A549 treated with GW870086 at 1 μM for 4 hours (cell line): ENCODE results near the gene LTBP3. TPM values are rescaled to one million over a fixed set of nuclear protein-coding genes. Genes with fewer than 3 reads are reported as not detected.

ENCODE experiments used
- total RNA-seq: library from RNA; stranded (reverse); fragments of 200-300 nt; extraction: Qiagen RNA extraction; gene quantifications from 5 replicates; pipeline ENCODE4 v1.2.3, GENCODE V29; 2022; ENCODE audit warnings: low read depth

Gene LTBP3
- 90.4 to 131 TPM (median 110 TPM) in 5 replicates for total RNA-seq

DNA sequence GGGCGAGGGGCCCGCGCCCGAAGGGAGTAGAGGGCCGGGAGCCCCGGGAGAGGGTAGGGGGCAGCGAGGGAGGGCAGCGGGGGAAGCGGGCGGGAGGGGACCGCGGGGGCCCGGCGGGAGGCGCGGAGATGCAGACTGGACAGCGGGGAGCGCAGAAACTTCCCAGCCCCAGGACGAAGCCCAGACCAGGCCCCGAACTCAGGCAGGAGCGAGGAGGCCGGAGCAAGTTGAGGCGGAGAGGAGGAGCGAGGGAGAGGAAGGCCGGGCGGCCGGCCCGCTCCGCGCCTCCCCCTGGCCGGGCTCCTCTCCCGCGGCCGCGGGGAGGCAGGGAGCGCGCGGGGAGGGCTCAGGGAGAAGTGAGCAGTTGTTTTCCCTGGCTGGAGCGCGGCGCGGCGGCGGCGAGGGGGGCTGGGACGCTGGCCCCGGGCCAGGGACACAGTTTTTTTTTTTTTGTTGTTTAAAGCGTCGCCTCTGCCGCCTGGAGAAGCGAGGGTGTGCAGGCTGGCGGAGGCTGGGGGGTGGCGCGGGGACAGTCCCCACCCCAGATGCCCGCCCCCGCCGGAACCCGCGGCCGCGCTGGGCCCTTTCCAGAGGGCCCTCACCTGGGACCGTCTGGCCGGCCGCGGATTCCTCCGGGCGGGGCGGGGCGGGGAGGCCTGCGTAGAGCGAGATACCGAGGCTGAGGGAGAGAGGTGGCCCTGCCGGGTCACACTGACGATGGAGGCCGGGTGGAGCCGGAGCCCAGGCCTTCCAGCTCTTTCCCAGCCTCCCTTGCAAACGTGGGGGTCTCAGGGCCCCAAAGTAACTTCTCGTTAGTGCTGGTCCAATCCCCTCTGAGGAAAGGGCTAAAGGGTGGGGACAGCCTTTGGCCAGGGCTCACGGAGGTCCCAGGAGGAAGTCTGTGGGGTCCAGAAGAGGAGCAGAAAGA lies at the start of gene LTBP3:
LTBP3 (minus strand) TSS at position 358 of the 928 bp plus-strand sequence. CDS start 400 bp downstream, outside the sequence.

DNA sequence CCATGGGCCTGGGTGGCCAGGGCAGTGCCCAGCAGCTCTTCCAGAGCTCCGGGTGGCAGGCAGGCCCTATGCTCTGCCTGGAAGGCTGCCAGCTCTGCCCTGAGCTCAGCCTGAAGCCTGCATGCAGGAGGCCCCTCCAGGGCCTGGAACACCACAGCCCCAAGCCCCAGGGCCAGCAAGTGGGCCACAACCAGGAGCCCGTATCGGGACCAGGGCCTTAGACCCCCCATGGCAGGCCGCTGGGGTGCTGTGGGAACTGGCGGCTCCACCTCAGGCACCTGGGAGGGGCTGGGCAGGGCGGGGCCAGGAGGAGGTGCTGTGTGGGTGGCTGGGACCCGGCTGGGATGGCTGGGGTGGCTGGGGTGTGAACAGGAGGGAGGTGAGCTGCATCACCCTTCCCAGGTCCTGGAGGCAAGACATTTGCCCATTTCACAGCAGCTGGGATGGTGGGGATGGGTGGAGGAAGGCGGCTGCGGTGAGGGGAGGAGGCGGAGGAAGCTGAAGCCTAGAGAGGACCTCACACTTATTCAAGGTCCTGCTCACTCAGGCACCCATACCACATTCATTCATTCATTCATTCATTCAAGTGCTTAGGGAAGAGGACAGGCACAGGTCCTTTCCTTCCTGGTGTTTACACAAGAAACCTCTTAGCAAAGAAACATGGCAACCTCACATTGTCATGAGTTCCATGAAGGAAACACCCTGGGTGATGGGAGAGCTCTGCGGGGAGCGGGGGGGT lies 37.6 kb upstream of the LTBP3 start, which contains the start of gene KCNK7:
KCNK7 (minus strand) TSS at position 258 of the 739 bp plus-strand sequence; CDS start at position 230, 28 bp downstream.

DNA sequence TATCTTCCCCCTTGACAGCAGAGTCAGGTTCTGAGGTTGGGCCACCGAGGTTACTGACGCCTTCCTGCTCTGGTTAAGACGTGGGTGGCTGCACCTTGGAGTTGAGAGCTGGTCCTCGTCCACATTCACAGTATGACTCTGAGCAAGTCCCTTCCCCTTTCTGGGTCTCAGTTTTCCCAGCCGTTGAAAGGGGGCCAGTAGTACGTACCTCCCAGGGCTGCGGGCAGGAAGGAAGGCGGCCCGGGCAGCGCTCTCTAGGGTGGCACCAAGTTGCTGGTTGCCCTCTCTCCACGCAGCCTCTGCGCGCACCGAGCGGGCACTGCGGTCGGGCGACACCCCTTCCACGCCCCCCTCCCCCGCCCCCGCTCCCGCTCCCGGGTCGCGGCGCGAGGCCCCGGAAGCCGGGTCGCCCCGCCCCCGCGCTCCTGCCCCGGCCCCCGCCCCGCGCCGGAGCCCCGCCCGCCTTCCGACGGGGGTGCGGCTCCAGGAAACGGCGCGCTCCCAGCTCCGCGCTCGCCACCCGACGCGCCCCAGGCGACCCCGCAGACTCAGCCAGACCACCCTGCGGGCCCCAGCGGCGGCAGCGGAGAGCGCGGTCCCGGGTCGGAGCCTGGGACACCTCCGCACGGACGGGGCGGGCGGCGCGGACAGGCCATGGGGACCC lies 17.5 kb upstream of the LTBP3 start, which contains the start of gene EHBP1L1:
EHBP1L1 (plus strand) TSS at position 486 of the 664 bp plus-strand sequence. CDS start 250 bp downstream, outside the sequence.

DNA sequence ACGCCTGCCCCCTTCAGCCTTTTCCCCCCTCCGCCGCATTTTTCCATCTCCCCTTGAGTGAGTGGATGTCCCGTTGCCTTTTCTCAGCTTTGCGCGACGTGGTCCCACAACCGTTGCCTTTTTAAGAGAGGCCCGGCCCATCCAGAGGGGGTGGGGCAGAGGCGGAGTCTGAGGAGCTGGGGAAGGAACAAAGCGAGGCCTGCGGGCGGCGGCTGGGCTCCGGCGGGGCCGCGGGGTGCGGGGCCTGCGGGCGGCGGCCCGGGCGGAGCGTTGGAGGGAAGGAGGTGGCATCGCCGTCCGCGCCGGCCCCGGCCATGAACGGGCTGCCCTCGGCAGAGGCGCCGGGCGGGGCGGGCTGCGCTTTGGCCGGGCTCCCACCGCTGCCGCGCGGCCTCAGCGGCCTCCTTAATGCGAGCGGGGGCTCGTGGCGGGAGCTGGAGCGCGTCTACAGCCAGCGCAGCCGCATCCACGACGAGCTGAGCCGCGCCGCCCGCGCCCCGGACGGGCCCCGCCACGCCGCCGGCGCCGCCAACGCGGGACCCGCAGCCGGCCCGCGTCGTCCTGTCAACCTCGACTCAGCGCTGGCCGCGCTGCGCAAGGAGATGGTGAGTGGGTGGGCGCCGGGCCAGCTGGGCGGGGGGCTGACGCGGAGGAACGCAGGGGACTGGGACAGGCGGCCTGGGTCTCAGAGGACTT lies 14.3 kb upstream of the LTBP3 start, which contains the start of gene FAM89B:
FAM89B (plus strand) TSS at position 183 of the 696 bp plus-strand sequence; CDS start at position 315, 132 bp downstream.

DNA sequence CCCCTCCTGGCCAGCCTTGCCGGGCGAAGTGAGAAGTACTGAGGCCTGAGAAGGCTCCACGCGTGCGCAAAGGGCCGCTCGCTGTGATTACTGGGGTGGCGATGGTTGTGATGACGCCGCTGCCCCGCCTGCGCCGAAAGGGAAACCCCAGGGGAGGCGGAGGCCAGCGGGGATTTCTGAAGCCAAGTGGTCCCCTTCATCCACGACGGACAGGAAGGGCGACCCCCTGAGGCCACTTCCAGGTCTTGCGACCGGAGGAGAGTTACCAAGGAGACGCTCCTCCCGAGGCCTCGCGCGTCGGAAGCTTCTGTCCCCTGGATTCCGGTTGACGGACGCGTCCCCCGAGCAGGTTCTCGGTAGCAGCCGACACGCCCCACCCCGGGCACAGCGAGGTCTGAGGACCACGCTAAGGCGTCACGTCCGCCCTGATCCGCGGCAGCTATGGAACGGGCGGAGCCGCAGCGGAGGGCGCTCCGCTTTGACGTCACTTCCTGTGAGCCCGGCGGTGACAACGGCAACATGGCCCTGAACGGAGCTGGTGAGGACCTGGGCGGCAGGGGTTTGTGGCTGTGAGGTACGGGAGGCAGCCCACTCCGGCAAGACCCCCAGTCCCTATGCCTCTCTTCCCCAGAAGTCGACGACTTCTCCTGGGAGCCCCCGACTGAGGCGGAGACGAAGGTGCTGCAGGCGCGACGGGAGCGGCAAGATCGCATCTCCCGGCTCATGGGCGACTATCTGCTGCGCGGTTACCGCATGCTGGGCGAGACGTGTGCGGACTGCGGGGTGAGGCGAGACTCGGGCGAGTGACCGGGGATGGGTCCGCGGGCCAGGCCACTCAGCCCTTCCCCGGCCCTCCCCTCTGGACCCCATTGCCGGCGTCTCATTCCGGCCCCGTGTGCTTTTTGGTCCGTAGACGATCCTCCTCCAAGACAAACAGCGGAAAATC lies 12.1 kb upstream of the LTBP3 start, which contains the start of gene ZNRD2:
ZNRD2 (plus strand) TSS at position 505 of the 946 bp plus-strand sequence; CDS start at position 520, 15 bp downstream.

GRCh38 chr11:65524741-65525545 lies 33.2 kb downstream of the LTBP3 start, which contains the start of gene SCYL1:
TSS of gene SCYL1 (plus strand) at chr11:65525083. CDS start at chr11:65525154, 71 bp downstream.

GRCh38 chr11:65498977-65499712 lies 59.0 kb downstream of the LTBP3 start, which contains the start of gene MALAT1:
TSS of gene MALAT1 (plus strand) at chr11:65499045.

Other genes with a start within 250 kb of the LTBP3 start
- gene CDC42EP2, start 243.5 kb downstream of the LTBP3 start, total RNA-seq: 17.3 to 23.6 TPM (median 20.1 TPM) in 5 replicates
- 37.7 to 44.3 TPM (median 39.7 TPM) in 5 replicates for gene DPF2, start 224.5 kb downstream of the LTBP3 start, total RNA-seq
- gene TIGD3, start 203.6 kb downstream of the LTBP3 start, total RNA-seq: 0.40 to 0.94 TPM (median 0.87 TPM) in 5 replicates
- gene SLC25A45, start 175.7 kb downstream of the LTBP3 start, total RNA-seq: 11.7 to 16.3 TPM (median 15.2 TPM) in 5 replicates
- 47.9 to 66.2 TPM (median 63.6 TPM) in 5 replicates for gene FRMD8, start 171.7 kb downstream of the LTBP3 start, total RNA-seq
- gene NEAT1, start 135.6 kb downstream of the LTBP3 start, total RNA-seq: 108 to 253 TPM (median 201 TPM) in 5 replicates
- gene MALAT1, start 59.3 kb downstream of the LTBP3 start, total RNA-seq: 35.0 to 89.7 TPM (median 73.8 TPM) in 5 replicates
- 46.9 to 64.2 TPM (median 62.2 TPM) in 5 replicates for gene SCYL1, start 33.3 kb downstream of the LTBP3 start, total RNA-seq
- 65.2 to 81.7 TPM (median 80.6 TPM) in 5 replicates for gene ZNRD2, start 12.1 kb upstream of the LTBP3 start, total RNA-seq
- 29.6 to 51.1 TPM (median 48.0 TPM) in 5 replicates for gene FAM89B, start 14.2 kb upstream of the LTBP3 start, total RNA-seq
- 28.2 to 38.2 TPM (median 34.7 TPM) in 5 replicates for gene EHBP1L1, start 17.7 kb upstream of the LTBP3 start, total RNA-seq
- 0.29 to 0.82 TPM (median 0.41 TPM) in 5 replicates for gene KCNK7, start 37.4 kb upstream of the LTBP3 start, total RNA-seq
- gene MAP3K11, start 55.9 kb upstream of the LTBP3 start, total RNA-seq: 38.9 to 53.5 TPM (median 48.3 TPM) in 5 replicates
- gene PCNX3, start 57.4 kb upstream of the LTBP3 start, total RNA-seq: 26.1 to 36.6 TPM (median 36.0 TPM) in 5 replicates
- 12.7 to 19.1 TPM (median 17.6 TPM) in 5 replicates for gene SIPA1, start 79.7 kb upstream of the LTBP3 start, total RNA-seq
- gene RELA, start 104.6 kb upstream of the LTBP3 start, total RNA-seq: 62.9 to 74.7 TPM (median 72.1 TPM) in 5 replicates
- gene KAT5, start 153.9 kb upstream of the LTBP3 start, total RNA-seq: 40.6 to 53.9 TPM (median 50.3 TPM) in 5 replicates
- gene RNASEH2C, start 162.4 kb upstream of the LTBP3 start, total RNA-seq: 39.2 to 49.6 TPM (median 47.9 TPM) in 5 replicates
- gene AP5B1, start 222.6 kb upstream of the LTBP3 start, total RNA-seq: 8.5 to 12.1 TPM (median 10.7 TPM) in 5 replicates
- gene OVOL1, start 228.7 kb upstream of the LTBP3 start, total RNA-seq: 0.05 to 0.09 TPM (median 0.08 TPM) in 3 of 5 replicates, not detected in the others